BJ (cell line): ENCODE data around the gene SYTL1. TPM values are rescaled to one million over a fixed set of nuclear protein-coding genes. Genes with fewer than 3 reads are reported as not detected.

ENCODE experiments used
- CTCF ChIA-PET: fragments of 350-600 bp; formaldehyde crosslinking; extraction: SDS; loops from one replicate; lab custom pipeline; 2021; ENCODE audit warnings: antibody characterized with exemption, inconsistent platforms; lab: Yijun Ruan, JAX
- POLR2A ChIA-PET: fragments of 300-600 bp; sonication (Branson Sonifier 250); formaldehyde crosslinking; extraction: SDS; loops from one replicate; lab custom pipeline; 2021; ENCODE audit warnings: antibody characterized with exemption; lab: Charles Lee
- DNase-seq: peaks from one replicate; pipeline ENCODE4 v3.0.0-alpha.2; 2011; ENCODE audit warnings: low read depth
- H3K27me3 ChIP-seq: 2 replicates; pipeline ENCODE4 v1.6.0; 2011; ENCODE audit warnings: low read length; ENCODE audit not compliant: control insufficient read depth, insufficient read depth
- H3K36me3 ChIP-seq: 2 replicates; pipeline ENCODE4 v1.5.1; 2011; ENCODE audit warnings: low read length; ENCODE audit not compliant: control insufficient read depth, insufficient read depth
- H3K4me3 ChIP-seq: 2 replicates; pipeline ENCODE4 v1.5.1; 2011; ENCODE audit warnings: low read depth, mild to moderate bottlenecking, control low read depth, low read length
- CTCF ChIP-seq: IDR thresholded peaks from 2 replicates; pipeline ENCODE4 v1.5.1; 2011; ENCODE audit warnings: low read depth, mild to moderate bottlenecking, control low read depth, inconsistent platforms, low read length, moderate library complexity; ENCODE audit not compliant: insufficient read depth
- polyA plus RNA-seq: library from polyadenylated mRNA; depleted of rRNA; stranded (reverse); fragments of >200 nt; gene quantifications from 2 replicates; pipeline ENCODE4 v1.2.3, GENCODE V29; 2011

SYTL1 gene
- polyA plus RNA-seq, 1 experiment: 0.23 TPM

GRCh38 chr1:27332536-27333281 is 9.1 kb upstream of the SYTL1 start:
- DNase-seq: no peak

GRCh38 chr1:27333717-27334279 is 8.0 kb upstream of the SYTL1 start:
- no peak for TF ChIP-seq CTCF
- peaks cover 29% of the 10 kb centered on the region for H3K36me3 ChIP-seq
- CTCF ChIA-PET: interaction anchor here (0.5 to 6.3 kb wide), 18 partner anchors 10 to 367 kb away, joined by 3 to 70 read pairs (median 7); partner anchors contain the start of genes MAP3K6 and SYTL1
- no peak for DNase-seq
- H3K4me3 ChIP-seq: no peak overlapping the region
- POLR2A ChIA-PET: interaction anchor here (0.5 kb wide), 1 partner anchor 32 kb away, joined by 13 read pairs; no protein-coding TSS in a partner anchor
- no peaks in the 10 kb centered on the region for H3K27me3 ChIP-seq

More at GRCh38 chr1:27332536-27333281, 9.1 kb upstream of the SYTL1 start:
- ChIA-PET POLR2A (interaction anchor here (0.5 kb wide), 1 partner anchor 33 kb away, joined by 13 read pairs; no protein-coding TSS in a partner anchor), CTCF (interaction anchor here (0.6 to 6.3 kb wide), 35 partner anchors 9 to 366 kb away, joined by 3 to 70 read pairs (median 5); partner anchors contain the start of genes CD164L2, MAP3K6 and SYTL1)
- peak; percentile 93 for TF ChIP-seq CTCF
- Histone ChIP-seq H3K4me3 (no peak overlapping the region), H3K27me3 (no peaks in the 10 kb centered on the region), H3K36me3 (peaks cover 33% of the 10 kb centered on the region)

- Histone ChIP-seq H3K27me3 (no peaks in the 10 kb centered on the region), H3K36me3 (peaks cover 29% of the 10 kb centered on the region), H3K4me3 (no peak overlapping the region)
- POLR2A ChIA-PET: no interaction called here
- CTCF ChIA-PET: interaction anchor here (1.5 to 6.3 kb wide), 5 partner anchors 9 to 292 kb away, joined by 3 to 70 read pairs (median 8); partner anchors contain the start of gene MAP3K6
- no peak for DNase-seq
- TF ChIP-seq CTCF: no peak
These were observed 6.1 kb upstream of the SYTL1 start for GRCh38 chr1:27335506-27336422.

GRCh38 chr1:27336756-27337155 is 5.1 kb upstream of the SYTL1 start:
- Histone ChIP-seq H3K36me3 (peaks cover 29% of the 10 kb centered on the region), H3K27me3 (no peaks in the 10 kb centered on the region), H3K4me3 (no peak overlapping the region)
- no peak for TF ChIP-seq CTCF
- POLR2A ChIA-PET: interaction anchor here (0.6 kb wide), 1 partner anchor 264 kb away, joined by 8 read pairs; no protein-coding TSS in a partner anchor
- CTCF ChIA-PET: interaction anchor here (1.5 to 6.3 kb wide), 4 partner anchors 10 to 293 kb away, joined by 3 to 70 read pairs (median 21); no protein-coding TSS in a partner anchor
- DNase-seq: no peak
